ENCODE results near the gene USH2A. TPM values are rescaled to one million over a fixed set of nuclear protein-coding genes. Genes with fewer than 3 reads are reported as not detected.

Gene USH2A
- polyA plus RNA-seq, 3 donors = not detected

- no peak overlapping the region for H3K4me3 ChIP-seq (replicated peaks in 1 of 3; ENCODE audit: low read depth in 2 of 3, low read length in 3 of 3)
- H3K36me3 ChIP-seq (replicated peaks in 1 of 2; ENCODE audit: control insufficient read depth in 1 of 2, insufficient read depth in 2 of 2, low read length in 2 of 2) = no peaks in the 10 kb centered on the region
- H3K9ac ChIP-seq (ENCODE audit: insufficient read depth, low read length, poor library complexity, severe bottlenecking) = no peak overlapping the region
- TF ChIP-seq, protein P1, sequence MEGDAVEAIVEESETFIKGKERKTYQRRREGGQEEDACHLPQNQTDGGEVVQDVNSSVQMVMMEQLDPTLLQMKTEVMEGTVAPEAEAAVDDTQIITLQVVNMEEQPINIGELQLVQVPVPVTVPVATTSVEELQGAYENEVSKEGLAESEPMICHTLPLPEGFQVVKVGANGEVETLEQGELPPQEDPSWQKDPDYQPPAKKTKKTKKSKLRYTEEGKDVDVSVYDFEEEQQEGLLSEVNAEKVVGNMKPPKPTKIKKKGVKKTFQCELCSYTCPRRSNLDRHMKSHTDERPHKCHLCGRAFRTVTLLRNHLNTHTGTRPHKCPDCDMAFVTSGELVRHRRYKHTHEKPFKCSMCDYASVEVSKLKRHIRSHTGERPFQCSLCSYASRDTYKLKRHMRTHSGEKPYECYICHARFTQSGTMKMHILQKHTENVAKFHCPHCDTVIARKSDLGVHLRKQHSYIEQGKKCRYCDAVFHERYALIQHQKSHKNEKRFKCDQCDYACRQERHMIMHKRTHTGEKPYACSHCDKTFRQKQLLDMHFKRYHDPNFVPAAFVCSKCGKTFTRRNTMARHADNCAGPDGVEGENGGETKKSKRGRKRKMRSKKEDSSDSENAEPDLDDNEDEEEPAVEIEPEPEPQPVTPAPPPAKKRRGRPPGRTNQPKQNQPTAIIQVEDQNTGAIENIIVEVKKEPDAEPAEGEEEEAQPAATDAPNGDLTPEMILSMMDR (IDR thresholded peaks at IDR 0.05) = no peak
- intact Hi-C loops (cut with micrococcal nuclease) = no loop called here
- no CpG with 5 or more reads among the region's 1 CpG for WGBS (ENCODE audit: insufficient coverage)
- no peaks in the 10 kb centered on the region for H3K36me3 Mint-ChIP-seq
- no peak overlapping the region for H3K4me3 Mint-ChIP-seq
- no peak for DNase-seq
- no peak overlapping the region for H3K27ac ChIP-seq (ENCODE audit: low read depth in 1 of 2, low read length in 2 of 2)
- H3K4me2 ChIP-seq (replicated peaks; ENCODE audit: extremely low read depth, low read length, poor library complexity, severe bottlenecking) = no peak overlapping the region
- no peaks in the 10 kb centered on the region for H3K4me1 Mint-ChIP-seq
- H3K27me3 Mint-ChIP-seq (ENCODE audit: low read depth in 3 of 3) = peaks cover 0 to 5% (median 0%) of the 10 kb centered on the region in 3 donors
- peaks cover 0 to 4% (median 2%) of the 10 kb centered on the region in 7 donors for H3K9me3 Mint-ChIP-seq
- H3K27ac Mint-ChIP-seq = no peak overlapping the region
- H3K4me1 ChIP-seq (ENCODE audit: control insufficient read depth in 1 of 2, insufficient read depth in 2 of 2, low read length in 2 of 2) = no peaks in the 10 kb centered on the region
- no peaks in the 10 kb centered on the region for H4K20me1 ChIP-seq (ENCODE audit: insufficient read depth, low read length)
- H3K79me2 ChIP-seq (ENCODE audit: insufficient read depth, low read length) = no peaks in the 10 kb centered on the region
- H3K27me3 ChIP-seq (ENCODE audit: control insufficient read depth in 2 of 2, insufficient read depth in 2 of 2, low read length in 2 of 2) = no peaks in the 10 kb centered on the region
- H3K9me3 ChIP-seq (replicated peaks in 1 of 2; ENCODE audit: control insufficient read depth in 1 of 2, insufficient read depth in 1 of 2, low read length in 2 of 2) = no peaks in the 10 kb centered on the region
- no peak overlapping the region for H2AFZ ChIP-seq (ENCODE audit: insufficient read depth, low read depth, low read length, poor library complexity, severe bottlenecking)
Observed at GRCh38 chr1:215875712-215876111, 547.5 kb downstream of the USH2A start.

- WGBS (ENCODE audit: insufficient coverage) = no CpG with 5 or more reads among the region's 3 CpGs
- intact Hi-C loops (cut with micrococcal nuclease) = no loop called here
Observed at GRCh38 chr1:215875236-215875635, 548.0 kb downstream of the USH2A start.

More at GRCh38 chr1:215875236-215875635, 548.0 kb downstream of the USH2A start:
- Mint-ChIP-seq H3K27ac (no peak overlapping the region), H3K4me1 (no peaks in the 10 kb centered on the region), H3K4me3 (no peak overlapping the region), H3K27me3 (ENCODE audit: low read depth in 3 of 3) (peaks cover 0 to 5% (median 0%) of the 10 kb centered on the region in 3 donors), H3K36me3 (no peaks in the 10 kb centered on the region), H3K9me3 (peaks cover 0 to 5% (median 2%) of the 10 kb centered on the region in 7 donors)
- TF ChIP-seq, protein P1 (IDR thresholded peaks at IDR 0.05) = no peak
- DNase-seq = no peak
- Histone ChIP-seq H4K20me1 (ENCODE audit: insufficient read depth, low read length) (no peaks in the 10 kb centered on the region), H3K9me3 (replicated peaks in 1 of 2; ENCODE audit: control insufficient read depth in 1 of 2, insufficient read depth in 1 of 2, low read length in 2 of 2) (no peaks in the 10 kb centered on the region), H3K27ac (ENCODE audit: low read depth in 1 of 2, low read length in 2 of 2) (no peak overlapping the region), H3K4me3 (replicated peaks in 1 of 3; ENCODE audit: low read depth in 2 of 3, low read length in 3 of 3) (no peak overlapping the region), H3K9ac (ENCODE audit: insufficient read depth, low read length, poor library complexity, severe bottlenecking) (no peak overlapping the region), H2AFZ (ENCODE audit: insufficient read depth, low read depth, low read length, poor library complexity, severe bottlenecking) (no peak overlapping the region), H3K36me3 (replicated peaks in 1 of 2; ENCODE audit: control insufficient read depth in 1 of 2, insufficient read depth in 2 of 2, low read length in 2 of 2) (no peaks in the 10 kb centered on the region), H3K27me3 (ENCODE audit: control insufficient read depth in 2 of 2, insufficient read depth in 2 of 2, low read length in 2 of 2) (no peaks in the 10 kb centered on the region), H3K4me1 (ENCODE audit: control insufficient read depth in 1 of 2, insufficient read depth in 2 of 2, low read length in 2 of 2) (no peaks in the 10 kb centered on the region), H3K79me2 (ENCODE audit: insufficient read depth, low read length) (no peaks in the 10 kb centered on the region), H3K4me2 (replicated peaks; ENCODE audit: extremely low read depth, low read length, poor library complexity, severe bottlenecking) (no peak overlapping the region)
